LNCaP clone FGC (cell line): ENCODE measurements around the gene KNDC1.
A peak's percentile ranks its signal among the peaks of the same experiment; 100 is the strongest.

Experiments used
- DNase-seq: peaks from one replicate; pipeline ENCODE4 v3.0.0-alpha.2; 2011; ENCODE audit warnings: low read depth
- H3K4me3 ChIP-seq: 2 replicates; pipeline ENCODE4 v1.5.1; 2011; ENCODE audit warnings: mild to moderate bottlenecking, low read depth, low read length, control low read depth
- CTCF ChIP-seq: IDR thresholded peaks from 2 replicates; pipeline ENCODE4 v1.5.1; 2012; ENCODE audit warnings: mild to moderate bottlenecking; ENCODE audit not compliant: control insufficient read depth, insufficient read depth; ENCODE audit errors: extremely low read depth

The KNDC1 gene

GRCh38 chr10:133160826-133161471 is 930 bp downstream of the KNDC1 start:
- TF ChIP-seq CTCF, result no peak
- H3K4me3 ChIP-seq, result peak overlapping the region; percentile 54
- no peak for DNase-seq

- peak overlapping the region; percentile 54; the same call in 1 of the 2 replicates for H3K4me3 ChIP-seq
- TF ChIP-seq CTCF, result no peak
These were observed 1.6 kb downstream of the KNDC1 start for GRCh38 chr10:133161486-133162109.

GRCh38 chr10:133162178-133162909 is 2.3 kb downstream of the KNDC1 start:
- H3K4me3 ChIP-seq, result no peak overlapping the region
- peak; percentile 22 for DNase-seq
- TF ChIP-seq CTCF, result no peak

More at GRCh38 chr10:133161486-133162109, 1.6 kb downstream of the KNDC1 start:
- DNase-seq, result no peak

- H3K4me3 ChIP-seq, result no peak overlapping the region
- no peak for DNase-seq
- TF ChIP-seq CTCF, result no peak
These were observed 3.2 kb downstream of the KNDC1 start for GRCh38 chr10:133162910-133163856.

- TF ChIP-seq CTCF, result no peak
- peak; percentile 23 for DNase-seq
- H3K4me3 ChIP-seq, result no peak overlapping the region
These were observed 4.1 kb downstream of the KNDC1 start for GRCh38 chr10:133163889-133164815.
